Progenitor cell of endocrine pancreas (in vitro differentiated cells): ENCODE results near the gene MRRF. TPM values are rescaled to one million over a fixed set of nuclear protein-coding genes. Genes with fewer than 3 reads are reported as not detected.

Experiments used
- DNase-seq: peaks from one replicate; pipeline ENCODE4 v3.0.0; 2021; ENCODE audit warnings: low spot score; ENCODE audit not compliant: unreplicated experiment
- H3K27ac Mint-ChIP-seq: 2 replicates; pipeline ENCODE4 v1.8.0; 2021; ENCODE audit warnings: mild to moderate bottlenecking, moderate library complexity, mixed read lengths
- H3K27me3 Mint-ChIP-seq: 2 replicates; pipeline ENCODE4 v1.8.0; 2021; ENCODE audit warnings: mixed read lengths
- H3K36me3 Mint-ChIP-seq: 2 replicates; pipeline ENCODE4 v1.8.0; 2022; ENCODE audit warnings: mixed read lengths; ENCODE audit not compliant: insufficient read depth
- H3K4me1 Mint-ChIP-seq: 2 replicates; pipeline ENCODE4 v1.8.0; 2021; ENCODE audit warnings: low read depth, mixed read lengths
- H3K4me3 Mint-ChIP-seq: 2 replicates; pipeline ENCODE4 v1.8.0; 2021; ENCODE audit warnings: low read depth, mild to moderate bottlenecking, moderate library complexity, mixed read lengths
- H3K9me3 Mint-ChIP-seq: 2 replicates; pipeline ENCODE4 v1.8.0; 2021; ENCODE audit warnings: low read depth, mixed read lengths
- total RNA-seq: library from RNA; stranded (reverse); gene quantifications from 2 replicates; pipeline ENCODE4 v1.2.1, GENCODE V29; 2021
- TF ChIP-seq, protein P1 (sequence below): fragments of 200-600 bp; sonication (generic); IDR thresholded peaks from one replicate; pipeline ENCODE4 v1.5.0; 2021; ENCODE audit warnings: antibody characterized with exemption, mild to moderate bottlenecking; ENCODE audit not compliant: unreplicated experiment

MRRF gene
- total RNA-seq, 1 donor from 2014 or later: 34.3 TPM

DNA sequence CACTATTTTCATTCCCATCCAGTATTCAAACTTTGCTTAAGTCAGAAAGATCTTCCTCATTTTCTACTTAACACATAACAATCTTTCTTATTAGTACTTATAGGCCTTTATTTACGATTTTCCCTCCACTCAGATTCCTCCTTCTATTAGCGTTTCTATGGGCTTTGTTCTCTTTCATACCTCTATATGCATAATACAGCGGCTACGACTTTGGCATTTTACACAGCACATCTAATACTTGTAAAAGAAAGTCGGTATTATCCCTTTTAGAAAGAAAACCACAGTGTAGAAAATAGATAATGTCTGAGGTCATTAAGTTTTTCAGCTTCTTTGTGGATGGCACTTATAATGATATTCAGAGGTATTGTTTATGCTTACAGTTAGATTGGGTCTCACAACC, 8.5 kb upstream of the MRRF start:
- TF ChIP-seq, protein P1, sequence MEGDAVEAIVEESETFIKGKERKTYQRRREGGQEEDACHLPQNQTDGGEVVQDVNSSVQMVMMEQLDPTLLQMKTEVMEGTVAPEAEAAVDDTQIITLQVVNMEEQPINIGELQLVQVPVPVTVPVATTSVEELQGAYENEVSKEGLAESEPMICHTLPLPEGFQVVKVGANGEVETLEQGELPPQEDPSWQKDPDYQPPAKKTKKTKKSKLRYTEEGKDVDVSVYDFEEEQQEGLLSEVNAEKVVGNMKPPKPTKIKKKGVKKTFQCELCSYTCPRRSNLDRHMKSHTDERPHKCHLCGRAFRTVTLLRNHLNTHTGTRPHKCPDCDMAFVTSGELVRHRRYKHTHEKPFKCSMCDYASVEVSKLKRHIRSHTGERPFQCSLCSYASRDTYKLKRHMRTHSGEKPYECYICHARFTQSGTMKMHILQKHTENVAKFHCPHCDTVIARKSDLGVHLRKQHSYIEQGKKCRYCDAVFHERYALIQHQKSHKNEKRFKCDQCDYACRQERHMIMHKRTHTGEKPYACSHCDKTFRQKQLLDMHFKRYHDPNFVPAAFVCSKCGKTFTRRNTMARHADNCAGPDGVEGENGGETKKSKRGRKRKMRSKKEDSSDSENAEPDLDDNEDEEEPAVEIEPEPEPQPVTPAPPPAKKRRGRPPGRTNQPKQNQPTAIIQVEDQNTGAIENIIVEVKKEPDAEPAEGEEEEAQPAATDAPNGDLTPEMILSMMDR: no peak
- H3K27me3 Mint-ChIP-seq: no peaks in the 10 kb centered on the region
- no peak for DNase-seq
- H3K4me1 Mint-ChIP-seq: peaks cover 3% of the 10 kb centered on the region
- H3K4me3 Mint-ChIP-seq: no peak overlapping the region
- H3K27ac Mint-ChIP-seq: no peak overlapping the region
- no peaks in the 10 kb centered on the region for H3K9me3 Mint-ChIP-seq
- H3K36me3 Mint-ChIP-seq: peaks cover 14% of the 10 kb centered on the region

DNA sequence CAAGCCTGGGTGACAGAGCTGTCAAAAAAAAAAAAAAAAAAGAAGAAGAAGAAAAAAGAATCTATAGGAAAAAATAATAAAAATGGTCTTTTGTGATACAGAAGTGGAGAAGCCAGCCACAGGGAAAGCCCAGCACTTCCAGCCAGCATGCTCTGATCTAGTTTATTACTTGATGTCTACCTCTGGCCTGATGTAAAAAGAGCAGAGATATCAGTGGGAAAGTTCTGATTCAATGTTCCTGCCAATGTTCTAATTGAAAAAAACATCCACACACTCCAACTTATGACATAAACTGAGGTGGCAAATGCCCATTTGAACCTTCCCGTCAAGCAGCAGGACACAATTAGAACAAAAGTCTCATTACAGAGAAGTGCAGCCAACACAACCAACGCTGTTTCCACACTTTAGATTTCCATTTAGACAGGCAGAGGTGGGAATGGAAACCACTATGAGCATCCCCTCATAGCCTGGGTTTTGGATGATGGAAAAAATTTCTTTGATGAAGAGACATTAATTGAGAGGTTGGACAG, 5.7 kb upstream of the MRRF start:
- H3K4me1 Mint-ChIP-seq: peaks cover 15% of the 10 kb centered on the region
- no peaks in the 10 kb centered on the region for H3K9me3 Mint-ChIP-seq
- TF ChIP-seq, protein P1: no peak
- peaks cover 8% of the 10 kb centered on the region for H3K36me3 Mint-ChIP-seq
- H3K27ac Mint-ChIP-seq: no peak overlapping the region
- DNase-seq: no peak
- H3K27me3 Mint-ChIP-seq: no peaks in the 10 kb centered on the region
- H3K4me3 Mint-ChIP-seq: no peak overlapping the region

DNA sequence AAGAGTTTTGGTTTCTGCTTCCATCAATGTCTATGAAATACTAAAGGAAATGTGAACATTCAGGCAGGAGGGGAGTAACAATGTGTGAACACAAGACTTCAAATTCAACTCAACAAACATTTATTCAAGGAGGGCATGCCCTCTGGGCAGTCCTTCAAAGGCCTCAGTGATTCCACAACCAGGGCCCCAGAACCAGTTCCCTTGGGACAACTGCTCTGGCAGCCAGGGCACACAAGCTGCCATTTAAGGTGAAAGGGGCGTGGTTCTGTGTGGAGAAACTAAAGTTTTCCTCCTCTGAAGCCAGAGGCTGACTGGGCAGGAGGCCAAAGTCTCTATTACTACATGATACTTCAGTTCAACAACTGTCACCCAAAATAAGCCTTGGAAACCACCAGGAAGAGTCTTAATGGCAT, 3.2 kb upstream of the MRRF start:
- H3K36me3 Mint-ChIP-seq: peaks cover 5% of the 10 kb centered on the region
- no peak overlapping the region for H3K27ac Mint-ChIP-seq
- H3K9me3 Mint-ChIP-seq: no peaks in the 10 kb centered on the region
- no peak for DNase-seq
- H3K4me1 Mint-ChIP-seq: peaks cover 21% of the 10 kb centered on the region
- no peaks in the 10 kb centered on the region for H3K27me3 Mint-ChIP-seq
- TF ChIP-seq, protein P1: no peak
- H3K4me3 Mint-ChIP-seq: peak overlapping the region; percentile 0

DNA sequence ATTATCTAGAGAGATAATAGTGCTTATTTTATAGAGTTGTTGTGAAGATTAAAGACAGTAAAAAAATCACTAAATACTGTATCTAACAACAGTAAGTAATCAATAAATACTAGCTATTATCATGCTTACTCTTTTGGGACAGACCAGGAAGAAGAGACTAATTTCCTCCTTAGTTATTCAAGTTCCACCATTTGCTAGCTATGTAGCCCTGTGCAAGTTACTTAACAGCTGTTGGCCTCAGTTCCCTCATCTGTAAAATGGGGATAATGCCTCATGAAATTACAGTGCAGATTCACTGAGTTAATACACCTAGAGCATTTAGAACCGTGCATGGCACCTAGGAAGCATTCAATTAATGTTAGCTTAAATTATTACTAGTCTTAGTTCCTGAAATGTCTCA, 2.6 kb upstream of the MRRF start:
- TF ChIP-seq, protein P1: no peak
- Mint-ChIP-seq H3K27ac (no peak overlapping the region), H3K4me3 (no peak overlapping the region), H3K36me3 (peaks cover 5% of the 10 kb centered on the region), H3K9me3 (no peaks in the 10 kb centered on the region), H3K4me1 (peaks cover 21% of the 10 kb centered on the region), H3K27me3 (no peaks in the 10 kb centered on the region)
- DNase-seq: no peak

DNA sequence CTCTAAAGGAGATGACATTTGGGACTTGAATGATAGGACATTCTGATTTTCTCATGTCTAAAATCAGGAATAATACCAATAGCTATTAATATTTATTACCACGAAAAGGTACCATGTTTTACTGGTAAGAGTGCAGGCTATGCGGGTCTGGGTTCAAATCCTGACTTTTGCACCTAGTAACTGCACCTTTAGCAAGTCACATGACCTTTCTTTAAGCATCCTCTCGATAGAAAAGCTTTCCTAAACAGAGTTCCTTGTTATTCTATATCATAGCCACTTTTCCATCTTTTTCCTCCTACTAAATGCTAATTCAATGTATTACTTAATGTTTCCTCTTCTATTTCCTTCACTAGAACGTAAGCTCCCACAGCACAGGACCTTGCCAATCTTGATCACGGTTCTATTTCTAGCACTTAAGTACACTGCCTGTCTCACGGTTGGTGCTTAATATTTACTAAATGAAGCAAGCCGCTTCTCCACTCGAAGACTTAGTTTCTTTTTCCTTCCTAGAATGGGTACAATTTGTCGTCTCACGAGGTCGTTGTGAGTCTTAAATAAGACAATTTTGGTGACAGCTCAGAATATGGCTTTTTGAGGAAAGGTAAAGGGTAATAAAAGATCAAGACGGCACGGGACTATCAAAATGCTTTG, 858 bp upstream of the MRRF start:
- no peak for DNase-seq
- Mint-ChIP-seq H3K36me3 (peaks cover 5% of the 10 kb centered on the region), H3K27me3 (no peaks in the 10 kb centered on the region), H3K4me1 (peaks cover 21% of the 10 kb centered on the region), H3K4me3 (peak overlapping the region; percentile 95), H3K9me3 (no peaks in the 10 kb centered on the region), H3K27ac (peak overlapping the region; percentile 99)
- TF ChIP-seq, protein P1: no peak
